Hematopoietic multipotent progenitor cell treated with erythropoietin and hydrocortisone succinate and interleukin-3 and kit ligand, for 8 days (in vitro differentiated cells): ENCODE measurements around the gene KIF5C.
"Not testable (repeated sequence)": the region's sequence is repeated elsewhere in the genome, so short reads cannot be mapped to it uniquely, and the experiment has no call there.

Source experiments
- DNase-seq: peaks from one replicate; pipeline ENCODE4 v3.0.0-alpha.2; 2015

Gene KIF5C

GRCh38 chr2:148874868-148875341, at the start of gene KIF5C:
Gene KIF5C, plus strand, starts transcription at chr2:148875227. Its CDS starts 391 bp downstream, at chr2:148875618.
- peak; percentile 69 for DNase-seq

GRCh38 chr2:148826791-148827190, 48.2 kb upstream of the KIF5C start:
- no peak for DNase-seq

- no peak for DNase-seq
Observed at GRCh38 chr2:148828941-148829340, 46.1 kb upstream of the KIF5C start.

- DNase-seq, result no peak
Observed at GRCh38 chr2:148829618-148830017, 45.4 kb upstream of the KIF5C start.

- DNase-seq, result no peak
Observed at GRCh38 chr2:148832637-148833036, 42.4 kb upstream of the KIF5C start.

- no peak for DNase-seq
Observed at GRCh38 chr2:148842050-148842449, 33.0 kb upstream of the KIF5C start.

- no peak for DNase-seq
Observed at GRCh38 chr2:148848146-148848545, 26.9 kb upstream of the KIF5C start.

- no peak for DNase-seq
Observed at GRCh38 chr2:148853458-148853857, 21.6 kb upstream of the KIF5C start.

- DNase-seq, result no peak
Observed at GRCh38 chr2:148860037-148860436, 15.0 kb upstream of the KIF5C start.

GRCh38 chr2:148861367-148861766, 13.7 kb upstream of the KIF5C start:
- no peak for DNase-seq

GRCh38 chr2:148862478-148862877, 12.5 kb upstream of the KIF5C start:
- DNase-seq, result not testable (repeated sequence)

GRCh38 chr2:148865512-148865911, 9.5 kb upstream of the KIF5C start:
- DNase-seq, result no peak

GRCh38 chr2:148866091-148866490, 8.9 kb upstream of the KIF5C start:
- no peak for DNase-seq

GRCh38 chr2:148867079-148867769, 7.8 kb upstream of the KIF5C start:
- DNase-seq, result no peak

- DNase-seq, result no peak
Observed at GRCh38 chr2:148875387-148876051, 492 bp downstream of the KIF5C start.

GRCh38 chr2:148876202-148876594, 1.2 kb downstream of the KIF5C start:
- DNase-seq, result no peak

- no peak for DNase-seq
Observed at GRCh38 chr2:148876595-148877402, 1.8 kb downstream of the KIF5C start.

GRCh38 chr2:148877403-148877740, 2.3 kb downstream of the KIF5C start:
- peak; percentile 24 for DNase-seq

- no peak for DNase-seq
Observed at GRCh38 chr2:148880636-148881035, 5.6 kb downstream of the KIF5C start.

- peak; percentile 75 for DNase-seq
Observed at GRCh38 chr2:148882051-148882450, 7.0 kb downstream of the KIF5C start.

GRCh38 chr2:148885209-148885608, 10.2 kb downstream of the KIF5C start:
- no peak for DNase-seq

- no peak for DNase-seq
Observed at GRCh38 chr2:148885988-148886387, 11.0 kb downstream of the KIF5C start.

GRCh38 chr2:148887350-148888002, 12.4 kb downstream of the KIF5C start:
- DNase-seq, result no peak
